HCT116 (cell line): ENCODE data around the gene OS9. TPM values are rescaled to one million over a fixed set of nuclear protein-coding genes. Genes with fewer than 3 reads are reported as not detected.

Experiments used
- ATAC-seq: fragments of 200-7000 bp; cut with Tn5 transposase; 2 replicates; pipeline ENCODE4 v1.9.1; 2020; ENCODE audit warnings: mild to moderate bottlenecking, moderate library complexity
- BruUV-seq: library from RNA; stranded (reverse); fragments of 400-500 nt; replicated peaks from 2 replicates; lab custom pipeline; 2021; lab: Mats Ljungman, UMichigan
- CTCF ChIA-PET: fragments of 300-600 bp; sonication (Branson Sonifier 250); formaldehyde crosslinking; loops from one replicate; lab custom pipeline; 2021; ENCODE audit warnings: antibody characterized with exemption; lab: Charles Lee
- POLR2A ChIA-PET: fragments of 300-600, 350-600 bp; sonication (Branson Sonifier 250); formaldehyde crosslinking; loops from one replicate; lab custom pipeline; 2021; ENCODE audit warnings: antibody characterized with exemption; lab: Charles Lee
- RAD21 ChIA-PET, 2 experiments: fragments of 300-600 bp; sonication (Branson Sonifier 250); formaldehyde crosslinking; loops; one replicate each; lab custom pipeline; 2023; ENCODE audit warnings: low total read pairs in 2 of 2; ENCODE audit not compliant: uncharacterized antibody in 2 of 2, unreplicated experiment in 2 of 2, low non-redundant PET in 1 of 2; lab: Charles Lee
- DNase-seq: peaks from one replicate; pipeline ENCODE4 v3.0.0-alpha.2; 2010; ENCODE audit warnings: low read depth, low spot score
- H2AFZ ChIP-seq: fragments of 200-600 bp; shearing (Covaris generic), sonication (generic); 2 replicates; pipeline ENCODE4 v1.6.1; 2017; ENCODE audit warnings: low read depth, mixed run types, mixed read lengths, antibody characterized with exemption, low read length; ENCODE audit not compliant: poor library complexity, severe bottlenecking
- H3K27ac ChIP-seq: 2 replicates; pipeline ENCODE4 v1.5.1; 2012; ENCODE audit warnings: low read depth, low read length
- H3K27me3 ChIP-seq: fragments of 200-600 bp; sonication (generic); 2 replicates; pipeline ENCODE4 v1.6.1; 2016; ENCODE audit warnings: mixed run types, low read length, mixed read lengths; ENCODE audit not compliant: insufficient read depth
- H3K36me3 ChIP-seq, 2 experiments: fragments of 200-500 bp in 1 of 2; fragments of 200-600 bp in 1 of 2; sonication (Bioruptor generic) in 1 of 2; sonication (generic) in 1 of 2; 2 replicates each; pipeline versions ENCODE4 v1.5.1 to v1.6.1; 2014 to 2016; ENCODE audit warnings: low read length in 2 of 2, inconsistent platforms in 1 of 2, mixed read lengths in 1 of 2, mixed run types in 1 of 2; ENCODE audit not compliant: insufficient read depth in 2 of 2, control insufficient read depth in 1 of 2
- H3K4me1 ChIP-seq, 2 experiments: fragments of 200-600 bp in 1 of 2; sonication (generic) in 1 of 2; 2 replicates each; pipeline versions ENCODE4 v1.5.1 to v1.6.1; 2012 to 2017; ENCODE audit warnings: low read length in 2 of 2, inconsistent platforms in 1 of 2, mild to moderate bottlenecking in 1 of 2, mixed read lengths in 1 of 2, mixed run types in 1 of 2, moderate library complexity in 1 of 2; ENCODE audit not compliant: insufficient read depth in 2 of 2, control insufficient read depth in 1 of 2
- H3K4me2 ChIP-seq: fragments of 200-600 bp; sonication (generic); 2 replicates; pipeline ENCODE4 v1.6.1; 2017; ENCODE audit warnings: mixed run types, low read length, mixed read lengths
- H3K4me3 ChIP-seq, 2 experiments: fragments of 200-600 bp in 1 of 2; sonication (generic) in 1 of 2; replicated peaks in 1 of 2; 2 replicates each; pipeline ENCODE4 v1.5.1; 2011 to 2016; ENCODE audit warnings: low read length in 2 of 2, control low read depth in 1 of 2, low read depth in 1 of 2, mild to moderate bottlenecking in 1 of 2, mixed read lengths in 1 of 2, mixed run types in 1 of 2
- H3K79me2 ChIP-seq: fragments of 200-600 bp; sonication (generic); 2 replicates; pipeline ENCODE4 v1.6.1; 2017; ENCODE audit warnings: mild to moderate bottlenecking, mixed run types, low read length, moderate library complexity, mixed read lengths; ENCODE audit not compliant: insufficient read depth
- H3K9ac ChIP-seq: fragments of 200-600 bp; sonication (generic); 2 replicates; pipeline ENCODE4 v1.6.1; 2016; ENCODE audit warnings: low read length, mixed read lengths
- H3K9me2 ChIP-seq: fragments of 200-600 bp; sonication (generic), shearing (Covaris generic); 2 replicates; pipeline ENCODE4 v1.6.1; 2017; ENCODE audit warnings: mixed run types, mild to moderate bottlenecking, moderate library complexity; ENCODE audit not compliant: insufficient read depth
- H3K9me3 ChIP-seq, 2 experiments: fragments of 200-500 bp in 1 of 2; fragments of 200-600 bp in 1 of 2; sonication (Bioruptor generic) in 1 of 2; sonication (generic) in 1 of 2; 2 replicates each; pipeline ENCODE4 v1.6.1; 2014 to 2017; ENCODE audit warnings: low read length in 2 of 2, mixed read lengths in 2 of 2, inconsistent platforms in 1 of 2, low read depth in 1 of 2, mild to moderate bottlenecking in 1 of 2, mixed run types in 1 of 2, moderate library complexity in 1 of 2; ENCODE audit not compliant: control insufficient read depth in 1 of 2, insufficient read depth in 1 of 2
- H4K20me1 ChIP-seq: fragments of 200-600 bp; sonication (generic), shearing (Covaris generic); 2 replicates; pipeline ENCODE4 v1.6.1; 2017; ENCODE audit warnings: mixed run types, mild to moderate bottlenecking, moderate library complexity; ENCODE audit not compliant: insufficient read depth
- ATF3 ChIP-seq: IDR thresholded peaks from 2 replicates; pipeline ENCODE4 v1.6.1; 2012
- CBX3 ChIP-seq: IDR thresholded peaks from 2 replicates; pipeline ENCODE4 v1.6.1; 2012; ENCODE audit warnings: low read depth
- EGR1 ChIP-seq: IDR thresholded peaks from 2 replicates; pipeline ENCODE4 v1.6.1; 2012; ENCODE audit warnings: low read depth
- ELF1 ChIP-seq: IDR thresholded peaks from 2 replicates; pipeline ENCODE4 v1.6.1; 2012; ENCODE audit warnings: low read depth, borderline replicate concordance
- EZH2 ChIP-seq: fragments of 200-600 bp; sonication (generic); IDR thresholded peaks from 2 replicates; pipeline ENCODE4 v1.6.1; 2017; ENCODE audit warnings: antibody characterized with exemption, mixed run types
- FOSL1 ChIP-seq: IDR thresholded peaks from 2 replicates; pipeline ENCODE4 v1.6.1; 2012; ENCODE audit warnings: low read depth
- JUND ChIP-seq: IDR thresholded peaks from 2 replicates; pipeline ENCODE4 v1.6.1; 2012
- POLR2A ChIP-seq: IDR thresholded peaks from 2 replicates; pipeline ENCODE4 v1.7.0; 2011; ENCODE audit warnings: borderline replicate concordance; ENCODE audit not compliant: insufficient read depth, insufficient read length; ENCODE audit errors: extremely low read depth
- REST ChIP-seq: IDR thresholded peaks from 2 replicates; pipeline ENCODE4 v1.6.1; 2012; ENCODE audit warnings: low read depth
- SRF ChIP-seq: IDR thresholded peaks from 2 replicates; pipeline ENCODE4 v1.6.1; 2012; ENCODE audit warnings: low read depth
- YY1 ChIP-seq: IDR thresholded peaks from 2 replicates; pipeline ENCODE4 v1.6.1; 2011; ENCODE audit warnings: low read length, low read depth, moderate library complexity, mild to moderate bottlenecking; ENCODE audit not compliant: insufficient replicate concordance; ENCODE audit errors: extremely low read depth
- ZFX ChIP-seq: fragments of 450-650 bp; IDR thresholded peaks from 2 replicates; pipeline ENCODE4 v1.6.1; 2017
- ZNF274 ChIP-seq: fragments of 200-500 bp; sonication (Bioruptor generic); IDR thresholded peaks from 2 replicates; pipeline ENCODE4 v1.6.1; 2014; ENCODE audit warnings: mild to moderate bottlenecking, low read depth, low read length, inconsistent platforms
- intact Hi-C: fragments of 100-400 bp; cut with micrococcal nuclease; formaldehyde crosslinking; loops from 2 replicates; pipeline ENCODE4 v1.10.0; 2022
- total RNA-seq: library from RNA; stranded (reverse); gene quantifications from one replicate; pipeline ENCODE4 v1.2.1, GENCODE V29; 2021; ENCODE audit not compliant: unreplicated experiment
- TF ChIP-seq, protein P1 (sequence below), 3 experiments: fragments of 200-600 bp in 1 of 3; sonication (generic) in 1 of 3; IDR thresholded peaks in 2 of 3; conservative IDR thresholded peaks in 1 of 3; 2 replicates each; pipeline ENCODE4 v1.5.1; 2012 to 2017; ENCODE audit warnings: low read depth in 2 of 3, low read length in 2 of 3, antibody characterized with exemption in 1 of 3, borderline replicate concordance in 1 of 3, control low read depth in 1 of 3, mild to moderate bottlenecking in 1 of 3, mixed read lengths in 1 of 3, mixed run types in 1 of 3, moderate library complexity in 1 of 3; ENCODE audit not compliant: insufficient read depth in 1 of 3
- TF ChIP-seq, protein P2 (sequence below): IDR thresholded peaks from 2 replicates; pipeline ENCODE4 v1.6.1; 2011; ENCODE audit warnings: mild to moderate bottlenecking, low read length, moderate library complexity; ENCODE audit not compliant: insufficient replicate concordance; ENCODE audit errors: extremely low read depth

OS9 gene
- total RNA-seq, 1 experiment from 2014 or later: 98.4 TPM

GRCh38 chr12:57751788-57752667 is 58.1 kb downstream of the OS9 start, which contains the start of gene CDK4 (continued):
- TF ChIP-seq ATF3 (no peak), CBX3 (no peak), ZFX (peak; percentile 88), EZH2 (no peak), ZNF274 (no peak)

DNA sequence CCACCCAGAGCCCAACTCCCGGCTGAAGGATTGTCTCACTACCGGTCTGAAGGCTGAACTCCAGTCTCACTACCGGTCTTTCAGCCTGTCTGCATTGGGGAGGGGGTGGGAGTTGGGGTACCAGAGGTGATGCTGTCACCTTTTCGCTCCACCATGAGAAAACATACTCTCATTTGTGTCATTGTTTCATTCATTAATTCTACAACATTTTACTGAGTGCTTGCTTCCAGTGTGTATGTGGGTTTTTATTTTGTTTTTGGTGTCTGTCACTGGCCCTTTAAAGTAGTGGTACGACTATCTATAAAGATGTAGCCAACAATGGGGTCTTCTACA is 58.7 kb downstream of the OS9 start:
- Histone ChIP-seq H3K27me3 (no peaks in the 10 kb centered on the region), H3K27ac (peak overlapping the region; percentile 15; the same call in 1 of the 2 replicates), H2AFZ (no peak overlapping the region), H3K36me3 (peaks cover 12 to 19% of the 10 kb centered on the region in 2 experiments; a peak in 2 of 4 replicates), H3K4me2 (peak overlapping the region; percentile 88), H3K9me3 (no peaks in the 10 kb centered on the region), H3K4me3 (peak overlapping the region; percentile 30 to 82), H4K20me1 (no peaks in the 10 kb centered on the region), H3K9me2 (no peaks in the 10 kb centered on the region), H3K9ac (peak overlapping the region; percentile 33), H3K4me1 (peaks cover 20 to 46% of the 10 kb centered on the region in 2 experiments), H3K79me2 (peaks cover 33% of the 10 kb centered on the region)
- no peak for TF ChIP-seq YY1
- TF ChIP-seq, protein P1, sequence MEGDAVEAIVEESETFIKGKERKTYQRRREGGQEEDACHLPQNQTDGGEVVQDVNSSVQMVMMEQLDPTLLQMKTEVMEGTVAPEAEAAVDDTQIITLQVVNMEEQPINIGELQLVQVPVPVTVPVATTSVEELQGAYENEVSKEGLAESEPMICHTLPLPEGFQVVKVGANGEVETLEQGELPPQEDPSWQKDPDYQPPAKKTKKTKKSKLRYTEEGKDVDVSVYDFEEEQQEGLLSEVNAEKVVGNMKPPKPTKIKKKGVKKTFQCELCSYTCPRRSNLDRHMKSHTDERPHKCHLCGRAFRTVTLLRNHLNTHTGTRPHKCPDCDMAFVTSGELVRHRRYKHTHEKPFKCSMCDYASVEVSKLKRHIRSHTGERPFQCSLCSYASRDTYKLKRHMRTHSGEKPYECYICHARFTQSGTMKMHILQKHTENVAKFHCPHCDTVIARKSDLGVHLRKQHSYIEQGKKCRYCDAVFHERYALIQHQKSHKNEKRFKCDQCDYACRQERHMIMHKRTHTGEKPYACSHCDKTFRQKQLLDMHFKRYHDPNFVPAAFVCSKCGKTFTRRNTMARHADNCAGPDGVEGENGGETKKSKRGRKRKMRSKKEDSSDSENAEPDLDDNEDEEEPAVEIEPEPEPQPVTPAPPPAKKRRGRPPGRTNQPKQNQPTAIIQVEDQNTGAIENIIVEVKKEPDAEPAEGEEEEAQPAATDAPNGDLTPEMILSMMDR (IDR thresholded peaks at IDR 0.05 in 2 of 3, conservative IDR thresholded peaks at IDR 0.05 in 1 of 3; ENCODE audit: borderline replicate concordance in 1 of 3, insufficient read depth in 1 of 3, low read depth in 2 of 3, low read length in 2 of 3): no peak
- TF ChIP-seq REST: no peak
- TF ChIP-seq, protein P2, sequence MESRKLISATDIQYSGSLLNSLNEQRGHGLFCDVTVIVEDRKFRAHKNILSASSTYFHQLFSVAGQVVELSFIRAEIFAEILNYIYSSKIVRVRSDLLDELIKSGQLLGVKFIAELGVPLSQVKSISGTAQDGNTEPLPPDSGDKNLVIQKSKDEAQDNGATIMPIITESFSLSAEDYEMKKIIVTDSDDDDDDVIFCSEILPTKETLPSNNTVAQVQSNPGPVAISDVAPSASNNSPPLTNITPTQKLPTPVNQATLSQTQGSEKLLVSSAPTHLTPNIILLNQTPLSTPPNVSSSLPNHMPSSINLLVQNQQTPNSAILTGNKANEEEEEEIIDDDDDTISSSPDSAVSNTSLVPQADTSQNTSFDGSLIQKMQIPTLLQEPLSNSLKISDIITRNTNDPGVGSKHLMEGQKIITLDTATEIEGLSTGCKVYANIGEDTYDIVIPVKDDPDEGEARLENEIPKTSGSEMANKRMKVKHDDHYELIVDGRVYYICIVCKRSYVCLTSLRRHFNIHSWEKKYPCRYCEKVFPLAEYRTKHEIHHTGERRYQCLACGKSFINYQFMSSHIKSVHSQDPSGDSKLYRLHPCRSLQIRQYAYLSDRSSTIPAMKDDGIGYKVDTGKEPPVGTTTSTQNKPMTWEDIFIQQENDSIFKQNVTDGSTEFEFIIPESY: no peak
- no peak for TF ChIP-seq EGR1
- TF ChIP-seq ZFX: no peak
- TF ChIP-seq FOSL1: no peak
- TF ChIP-seq SRF: no peak
- no peak for TF ChIP-seq ELF1
- no peak for TF ChIP-seq JUND
- no peak for TF ChIP-seq ATF3
- TF ChIP-seq POLR2A: no peak
- TF ChIP-seq ZNF274: no peak
- DNase-seq (no peak), ATAC-seq (no peak)
- ChIA-PET CTCF (no interaction called here), POLR2A (interaction anchor here (0.8 kb wide), 1 partner anchor 14 kb away, joined by 5 read pairs; the partner anchor contains the start of gene CYP27B1), RAD21 (no interaction called here)
- BruUV-seq: no TSS peak
- intact Hi-C loops: no loop called here
